Pulmonary artery endothelial cell (primary cell): Measurements from ENCODE around the gene KCTD13. TPM values are rescaled to one million over a fixed set of nuclear protein-coding genes. Genes with fewer than 3 reads are reported as not detected.
"Not testable (repeated sequence)": the region's sequence is repeated elsewhere in the genome, so short reads cannot be mapped to it uniquely, and the experiment has no call there.

ENCODE experiments used
- DNase-seq: peaks from one replicate; pipeline ENCODE4 v3.0.0-alpha.2; 2011; ENCODE audit warnings: low read depth, low spot score
- total RNA-seq: library from RNA; depleted of rRNA; stranded (reverse); fragments of >200 nt; gene quantifications from 2 replicates; pipeline ENCODE4 v1.2.3, GENCODE V29; 2014

The KCTD13 gene, protein sequence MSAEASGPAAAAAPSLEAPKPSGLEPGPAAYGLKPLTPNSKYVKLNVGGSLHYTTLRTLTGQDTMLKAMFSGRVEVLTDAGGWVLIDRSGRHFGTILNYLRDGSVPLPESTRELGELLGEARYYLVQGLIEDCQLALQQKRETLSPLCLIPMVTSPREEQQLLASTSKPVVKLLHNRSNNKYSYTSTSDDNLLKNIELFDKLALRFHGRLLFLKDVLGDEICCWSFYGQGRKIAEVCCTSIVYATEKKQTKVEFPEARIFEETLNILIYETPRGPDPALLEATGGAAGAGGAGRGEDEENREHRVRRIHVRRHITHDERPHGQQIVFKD
- total RNA-seq: 4.4 and 4.8 TPM in 2 replicates

DNA sequence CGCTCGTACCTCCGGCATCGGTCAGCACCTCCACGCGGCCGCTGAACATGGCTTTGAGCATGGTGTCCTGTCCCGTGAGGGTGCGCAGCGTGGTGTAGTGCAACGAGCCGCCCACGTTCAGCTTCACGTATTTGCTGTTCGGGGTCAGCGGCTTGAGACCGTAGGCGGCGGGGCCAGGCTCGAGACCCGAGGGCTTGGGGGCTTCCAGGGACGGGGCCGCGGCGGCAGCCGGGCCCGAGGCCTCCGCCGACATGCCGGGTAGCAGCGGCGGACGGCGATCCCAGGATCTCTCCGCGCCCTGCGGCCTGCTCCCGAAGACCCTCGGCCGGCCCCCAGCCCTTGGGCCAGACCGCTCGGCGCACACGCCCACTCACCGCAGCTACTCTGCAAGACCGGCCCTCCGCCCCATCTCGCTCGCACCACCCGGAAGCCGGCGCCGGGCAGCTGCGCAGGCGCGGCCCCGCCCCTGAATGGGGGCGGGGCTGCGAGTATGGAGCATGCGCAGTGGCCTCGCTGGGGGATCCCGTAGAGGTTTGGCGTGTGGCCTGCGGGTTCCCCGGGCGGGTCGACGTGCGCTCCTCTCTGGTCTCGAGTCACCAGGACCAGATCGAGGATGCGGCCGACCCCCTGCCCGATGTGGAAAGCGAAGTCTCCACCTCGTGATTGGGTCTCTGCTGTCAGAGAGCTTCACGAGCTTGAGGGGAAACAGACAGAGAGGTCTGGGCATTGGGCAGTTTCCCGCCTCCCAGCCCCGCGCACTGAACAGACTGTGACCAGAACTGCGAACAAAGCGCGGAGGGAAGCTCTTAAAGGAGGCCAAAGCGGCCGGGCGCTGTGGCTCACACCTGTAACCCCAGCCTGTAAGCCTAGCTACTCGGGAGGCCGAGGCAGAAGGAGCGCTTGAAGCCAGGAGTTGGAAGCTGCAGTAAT is at the start of gene KCTD13:
TSS of gene KCTD13 (minus strand) at position 446 of the 930 bp plus-strand sequence. CDS start at position 253, 193 bp downstream.
- no peak for DNase-seq

DNA sequence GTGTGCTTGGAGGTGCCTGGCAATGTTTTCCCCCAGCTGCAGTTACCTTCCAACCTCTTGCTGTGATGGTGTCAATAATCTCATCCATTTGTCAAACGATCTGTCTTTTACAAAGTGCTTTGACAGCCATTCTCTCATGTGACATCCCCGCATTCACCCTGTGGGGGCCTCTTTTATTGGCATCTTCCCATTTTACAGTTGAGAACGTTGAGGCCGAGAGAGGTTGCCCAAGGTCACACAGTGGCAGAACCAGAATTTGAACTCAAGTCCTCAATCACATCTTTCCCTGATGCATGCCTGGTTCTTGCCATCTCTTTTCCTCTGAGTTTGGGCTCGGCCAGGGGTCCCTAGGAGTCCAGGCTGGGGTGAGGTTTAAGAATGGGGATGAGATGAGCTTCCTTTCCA is 49.1 kb upstream of the KCTD13 start:
- DNase-seq: no peak

DNA sequence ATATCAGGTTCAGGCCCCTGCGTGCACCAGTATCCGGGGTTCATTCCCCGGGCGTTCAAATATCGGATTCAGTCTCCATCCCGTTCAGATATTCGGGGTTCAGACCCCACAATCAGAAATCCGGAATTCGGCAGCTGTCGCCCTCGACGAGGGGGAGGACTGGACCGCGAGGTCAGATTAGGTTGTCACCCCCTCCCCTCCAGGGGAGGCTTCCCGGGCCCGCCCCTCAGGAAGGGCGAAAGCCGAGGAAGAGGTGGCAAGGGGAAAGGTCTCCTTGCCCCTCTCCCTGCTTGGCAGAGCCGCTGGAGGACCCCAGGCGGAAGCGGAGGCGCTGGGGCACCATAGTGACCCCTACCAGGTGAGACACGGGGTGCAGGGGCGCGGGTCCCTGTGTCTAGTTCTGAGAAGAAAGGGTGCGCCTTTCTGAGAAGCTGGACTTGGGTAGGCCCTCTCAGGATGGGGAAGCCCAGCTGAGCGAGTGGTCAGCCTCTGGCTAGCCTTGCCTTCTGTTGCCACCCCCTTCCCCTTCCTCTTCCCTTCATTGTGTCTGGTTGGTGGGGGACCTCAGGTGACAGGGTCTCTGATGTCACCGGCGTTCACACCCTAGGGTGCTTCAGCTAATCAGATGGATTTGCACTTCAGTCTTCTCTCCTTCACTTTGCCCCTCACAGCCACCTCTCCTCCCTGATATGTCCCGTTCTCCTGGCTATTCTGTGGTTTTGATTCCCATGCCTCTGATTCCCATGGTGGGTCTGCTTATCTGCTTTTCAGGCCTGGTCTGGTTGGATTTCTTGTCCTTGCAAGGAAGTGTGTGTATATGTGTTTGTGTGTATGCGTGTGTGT is 48.5 kb upstream of the KCTD13 start:
- peak; percentile 67 for DNase-seq

DNA sequence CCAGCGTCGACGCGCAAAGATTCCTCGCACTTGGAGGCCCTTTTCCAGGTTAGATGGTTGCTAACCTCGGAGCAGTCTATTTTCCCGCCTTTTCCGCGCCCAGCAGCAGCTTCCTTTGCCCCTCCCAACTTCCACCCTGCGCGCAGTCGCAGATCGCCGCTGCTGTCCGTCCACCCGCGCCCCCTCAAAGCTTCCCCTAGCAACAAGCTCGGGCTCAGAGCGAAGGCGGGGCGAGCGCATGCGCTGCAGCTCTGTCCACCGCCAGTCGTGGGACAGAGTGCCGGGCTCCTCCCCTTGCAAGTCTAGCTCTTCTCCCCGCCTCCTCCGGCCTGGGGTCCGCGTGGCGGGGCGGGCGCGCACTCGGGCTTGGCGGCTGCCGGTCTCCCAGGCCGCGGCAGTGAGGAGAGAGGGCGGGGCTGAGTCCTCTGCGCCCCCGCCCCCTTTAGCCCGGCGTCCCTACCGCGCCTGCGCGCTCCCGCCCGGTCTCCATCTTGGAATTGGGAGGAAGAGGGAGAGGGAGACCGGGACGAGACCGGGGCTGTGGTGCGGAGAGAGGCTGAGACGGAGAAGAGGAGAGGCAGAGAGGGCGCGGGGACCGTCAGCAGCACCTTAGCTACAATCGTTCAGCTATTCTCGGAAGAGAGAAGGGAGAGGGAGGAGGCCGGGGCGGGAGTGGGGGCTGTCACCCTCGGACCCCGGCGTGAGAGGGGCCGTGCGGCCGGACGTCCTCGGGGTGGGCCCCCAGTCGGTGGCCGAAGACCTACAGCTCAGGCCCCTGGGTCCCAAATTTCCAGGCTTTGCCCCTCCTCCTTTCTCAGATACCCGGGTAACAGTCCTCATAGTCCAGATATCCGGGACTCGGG is 47.6 kb upstream of the KCTD13 start, which contains the start of gene TAOK2:
TSS of gene TAOK2 (plus strand) at position 485 of the 863 bp plus-strand sequence. CDS start 3,905 bp downstream, outside the sequence.
- peak; percentile 97 for DNase-seq

DNA sequence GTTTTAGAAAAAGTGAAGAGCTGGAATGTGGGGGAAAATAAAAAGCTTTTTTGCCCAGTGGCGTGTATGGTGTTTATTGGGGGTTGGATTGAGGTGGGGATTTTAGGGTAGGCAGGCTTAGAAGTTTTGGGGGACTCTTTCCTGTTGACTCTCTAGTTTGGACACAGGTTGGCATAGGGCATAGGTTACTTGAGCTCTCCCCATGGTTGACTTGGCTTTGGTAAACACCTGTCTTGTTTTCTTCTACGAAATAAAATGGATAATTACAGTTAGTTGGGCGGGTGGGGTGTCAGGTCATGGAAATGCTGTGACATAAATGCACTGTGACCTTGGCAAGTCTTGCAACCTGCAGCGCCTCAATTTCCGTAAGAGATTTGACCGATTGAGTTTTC is 47.0 kb upstream of the KCTD13 start:
- DNase-seq: no peak

DNA sequence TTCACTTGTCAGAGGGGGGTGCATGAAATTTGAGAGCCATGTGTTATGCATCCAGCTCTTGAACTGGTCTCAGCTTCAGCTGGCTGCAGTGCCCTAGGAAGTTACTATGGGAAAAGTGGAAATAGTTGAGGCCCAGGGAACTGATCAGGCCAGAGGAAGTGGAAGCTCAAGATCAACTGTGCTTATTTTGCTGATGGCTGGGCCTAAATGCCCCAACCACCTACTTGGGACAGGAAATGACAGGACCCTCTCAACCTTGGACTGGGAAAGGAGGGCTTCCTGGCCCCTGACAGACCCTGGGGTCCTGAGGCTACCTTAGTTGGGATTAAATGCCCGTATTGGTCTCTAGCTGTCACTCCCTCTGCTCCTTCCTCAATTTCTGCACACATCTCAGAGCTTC is 46.5 kb upstream of the KCTD13 start:
- no peak for DNase-seq

DNA sequence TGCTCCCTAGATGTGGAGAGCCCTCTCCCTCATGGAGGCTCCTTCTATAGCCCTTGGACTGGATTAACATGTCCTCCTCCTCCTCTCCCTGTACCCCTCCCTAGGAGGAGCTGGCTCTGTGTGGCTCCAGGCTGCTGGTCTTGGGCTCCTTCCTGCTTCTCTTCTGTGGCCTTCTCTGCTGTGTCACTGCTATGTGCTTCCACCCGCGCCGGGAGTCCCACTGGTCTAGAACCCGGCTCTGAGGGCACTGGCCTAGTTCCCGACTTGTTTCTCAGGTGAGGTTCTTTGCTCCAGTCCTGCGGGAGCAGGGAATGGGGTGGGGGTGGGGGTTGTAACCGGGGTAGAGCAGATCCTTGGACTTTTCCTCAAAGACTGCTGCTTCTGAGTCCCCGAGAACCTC is 45.3 kb upstream of the KCTD13 start:
- no peak for DNase-seq

DNA sequence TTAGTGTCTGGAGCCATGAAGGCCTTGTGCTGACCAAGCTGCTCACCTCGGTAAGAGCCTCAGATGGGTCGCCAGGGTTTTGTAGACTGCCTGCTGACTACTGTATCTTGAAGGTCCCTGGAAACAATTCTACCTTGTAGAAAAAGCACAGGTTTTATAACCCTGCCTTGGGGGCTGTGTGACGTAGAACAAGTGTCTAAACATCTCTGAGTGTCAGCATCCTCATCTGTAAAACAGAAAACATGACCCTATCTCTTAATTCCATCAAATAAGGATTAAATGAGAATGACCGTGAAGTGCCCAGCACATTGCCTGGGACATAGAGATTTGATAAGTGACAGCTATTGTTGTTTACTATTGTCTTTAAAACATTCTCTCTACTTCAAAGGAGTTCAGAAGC is 42.2 kb upstream of the KCTD13 start:
- no peak for DNase-seq

DNA sequence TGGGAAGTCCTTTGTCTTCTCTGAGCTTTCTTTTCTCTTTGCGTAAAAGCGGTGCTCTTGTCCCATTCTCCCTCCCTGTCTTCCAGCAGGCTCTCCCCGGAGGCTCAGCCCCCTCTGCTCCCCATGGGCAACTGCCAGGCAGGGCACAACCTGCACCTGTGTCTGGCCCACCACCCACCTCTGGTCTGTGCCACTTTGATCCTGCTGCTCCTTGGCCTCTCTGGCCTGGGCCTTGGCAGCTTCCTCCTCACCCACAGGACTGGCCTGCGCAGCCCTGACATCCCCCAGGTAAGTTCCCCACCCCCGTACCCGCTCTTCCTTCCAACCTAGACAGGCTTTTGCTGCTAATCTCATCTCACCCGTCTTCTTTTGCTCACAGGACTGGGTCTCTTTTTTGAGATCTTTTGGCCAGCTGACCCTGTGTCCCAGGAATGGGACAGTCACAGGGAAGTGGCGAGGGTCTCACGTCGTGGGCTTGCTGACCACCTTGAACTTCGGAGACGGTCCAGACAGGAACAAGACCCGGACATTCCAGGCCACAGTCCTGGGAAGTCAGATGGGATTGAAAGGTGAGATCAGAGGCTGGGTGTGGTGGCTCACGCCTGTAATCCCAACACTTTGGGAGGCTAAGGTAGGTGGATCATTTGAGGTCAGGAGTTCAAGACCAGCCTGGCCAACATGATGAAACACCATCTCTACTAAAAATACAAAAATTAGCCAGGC is 37.2 kb upstream of the KCTD13 start:
- no peak for DNase-seq

DNA sequence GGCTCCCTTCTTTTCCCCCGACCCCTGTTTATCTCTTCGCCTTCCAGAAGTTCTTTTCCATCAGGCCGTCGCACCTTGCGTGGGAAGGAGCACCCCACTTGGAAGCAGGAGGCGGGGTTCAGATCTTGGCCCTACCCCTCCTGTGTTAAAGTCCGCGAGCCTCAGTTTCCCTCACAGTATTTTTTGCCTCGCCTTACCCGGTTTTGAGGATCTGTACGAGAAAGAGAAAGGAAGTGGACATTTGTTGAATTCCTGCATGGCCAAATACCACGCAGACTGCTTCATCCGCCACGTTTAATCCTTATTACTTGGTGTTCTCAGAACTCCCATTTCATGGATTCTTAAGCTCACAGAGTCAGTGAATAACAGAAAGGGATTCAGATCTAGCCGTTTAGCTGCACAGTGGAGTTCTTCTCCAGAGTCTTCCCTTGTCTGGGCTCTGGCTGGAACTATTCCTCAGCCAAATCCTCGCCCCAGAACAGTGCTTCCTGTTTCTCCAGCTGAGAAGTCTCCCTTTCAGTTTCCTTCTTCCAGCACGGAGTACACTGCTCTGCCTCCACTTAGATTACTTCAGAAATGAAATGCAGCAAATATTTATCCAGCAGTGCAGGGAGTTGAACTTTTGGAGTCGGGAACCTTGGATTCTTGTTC is 36.4 kb upstream of the KCTD13 start:
- DNase-seq: no peak

DNA sequence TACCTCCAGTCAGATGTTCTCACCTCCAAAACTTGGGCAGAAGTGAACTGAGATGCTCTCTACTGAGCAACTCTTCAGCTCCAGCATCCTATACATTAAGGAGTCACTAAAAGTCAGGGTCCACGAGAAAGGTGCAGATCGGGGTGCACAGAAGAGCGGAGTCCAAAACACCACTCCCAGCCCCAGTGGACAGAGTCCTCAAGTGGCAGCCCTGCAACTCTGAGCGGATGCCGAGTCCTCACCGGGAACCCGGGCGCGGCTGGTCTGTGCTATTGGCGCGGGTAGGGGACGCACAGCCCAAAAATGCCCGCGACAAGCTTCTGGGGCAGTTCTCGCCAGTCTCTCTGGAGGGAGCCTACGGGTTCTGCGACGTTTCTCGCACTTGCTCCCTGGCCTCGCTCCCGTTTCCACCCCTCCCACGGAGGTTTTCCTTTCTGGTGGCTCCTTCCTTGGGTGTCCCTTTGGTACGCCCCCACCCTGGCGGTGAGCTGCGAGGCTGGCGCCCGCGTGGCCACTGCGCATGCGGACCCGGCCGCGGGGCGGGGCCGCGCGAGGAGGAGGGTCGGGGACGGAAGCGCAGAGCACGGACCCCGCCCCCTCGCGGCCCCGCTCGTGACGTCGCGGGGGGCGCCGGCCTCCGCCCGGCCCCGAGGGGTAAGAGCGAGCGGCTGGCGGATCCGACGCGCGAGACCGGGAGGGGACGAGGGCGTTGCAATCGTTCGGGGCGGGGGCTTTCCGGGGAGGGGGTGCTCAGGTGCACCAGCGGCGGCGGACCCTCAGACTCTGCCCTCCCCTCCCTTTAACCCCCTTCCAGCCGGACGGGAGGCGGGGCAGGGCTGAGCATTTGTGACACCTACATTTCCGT is 35.7 kb upstream of the KCTD13 start, which contains the start of gene TMEM219:
TSS of gene TMEM219 (plus strand) at position 601 of the 865 bp plus-strand sequence. CDS start 1,065 bp downstream, outside the sequence.
- no peak for DNase-seq

DNA sequence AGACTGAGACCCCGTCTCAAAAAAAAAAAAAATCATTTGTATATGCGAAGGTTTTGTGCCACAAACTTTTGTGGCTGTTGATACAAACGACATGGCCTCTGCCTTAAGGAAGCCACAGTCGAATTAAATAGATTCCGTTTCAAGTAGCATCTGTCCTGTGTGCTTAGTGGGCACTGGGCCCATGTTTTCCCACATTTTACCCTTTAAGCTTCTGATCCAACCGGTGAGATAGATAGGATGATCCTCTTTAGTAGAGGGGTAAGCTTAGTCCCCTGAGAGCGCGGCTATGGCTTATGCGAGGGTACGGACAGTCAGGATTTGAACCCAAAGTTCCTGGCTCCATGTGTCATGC is 35.1 kb upstream of the KCTD13 start:
- no peak for DNase-seq

DNA sequence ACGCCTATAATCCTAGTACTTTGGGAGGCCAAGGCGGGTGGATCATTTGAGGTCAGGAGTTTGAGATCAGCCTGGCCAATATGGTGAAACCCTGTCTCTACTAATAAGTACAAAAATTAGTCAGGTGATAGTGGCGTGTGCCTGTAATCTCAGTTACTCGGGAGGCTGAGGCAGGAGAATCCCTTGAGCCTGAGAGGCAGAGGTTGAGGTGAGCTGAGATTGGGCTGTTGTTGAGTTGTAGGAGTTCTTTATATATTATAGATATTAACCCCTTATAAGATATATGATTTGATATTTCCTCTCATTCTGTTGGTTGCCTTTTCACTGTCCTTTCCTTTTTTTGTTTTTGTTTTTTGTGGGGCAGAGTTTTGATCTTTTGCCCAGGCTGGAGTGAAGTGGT is 33.8 kb upstream of the KCTD13 start:
- not testable (repeated sequence) for DNase-seq

DNA sequence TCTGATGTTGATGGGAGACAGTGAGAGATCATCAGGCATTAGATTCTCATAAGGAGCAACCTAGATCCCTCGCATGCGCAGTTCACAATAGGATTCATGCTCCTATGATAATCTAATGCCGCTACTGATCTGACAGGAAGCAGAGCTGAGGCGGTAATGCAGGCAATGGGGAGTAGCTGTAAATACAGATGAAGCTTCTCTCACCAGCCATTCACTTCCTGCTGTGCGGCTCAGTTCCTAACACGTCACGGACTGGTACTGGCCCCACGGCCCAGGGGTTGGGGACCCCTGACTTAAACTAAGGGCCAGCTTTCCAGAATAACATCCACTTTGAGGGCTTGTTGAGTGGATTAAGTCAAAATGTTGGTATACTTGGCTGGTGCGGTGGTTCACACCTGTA is 33.3 kb upstream of the KCTD13 start:
- no peak for DNase-seq

DNA sequence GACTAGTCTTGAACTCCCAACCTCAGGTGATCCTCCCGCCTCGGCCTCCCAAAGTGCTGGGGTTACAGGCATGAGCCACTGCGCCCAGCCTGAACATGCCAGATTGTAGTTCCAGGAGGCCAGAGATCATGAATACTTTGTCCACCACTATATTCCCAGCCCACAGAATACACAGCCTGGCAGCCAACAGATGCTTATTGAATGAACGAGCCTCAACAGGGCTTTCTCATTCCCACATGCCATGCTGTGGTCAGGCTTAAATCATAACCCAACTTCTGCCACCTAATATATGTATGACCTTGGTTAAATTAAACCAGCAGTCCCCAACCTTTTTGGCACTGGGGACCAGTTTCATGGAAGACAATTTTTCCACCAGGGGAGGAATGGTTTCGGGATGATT is 32.7 kb upstream of the KCTD13 start:
- no peak for DNase-seq

DNA sequence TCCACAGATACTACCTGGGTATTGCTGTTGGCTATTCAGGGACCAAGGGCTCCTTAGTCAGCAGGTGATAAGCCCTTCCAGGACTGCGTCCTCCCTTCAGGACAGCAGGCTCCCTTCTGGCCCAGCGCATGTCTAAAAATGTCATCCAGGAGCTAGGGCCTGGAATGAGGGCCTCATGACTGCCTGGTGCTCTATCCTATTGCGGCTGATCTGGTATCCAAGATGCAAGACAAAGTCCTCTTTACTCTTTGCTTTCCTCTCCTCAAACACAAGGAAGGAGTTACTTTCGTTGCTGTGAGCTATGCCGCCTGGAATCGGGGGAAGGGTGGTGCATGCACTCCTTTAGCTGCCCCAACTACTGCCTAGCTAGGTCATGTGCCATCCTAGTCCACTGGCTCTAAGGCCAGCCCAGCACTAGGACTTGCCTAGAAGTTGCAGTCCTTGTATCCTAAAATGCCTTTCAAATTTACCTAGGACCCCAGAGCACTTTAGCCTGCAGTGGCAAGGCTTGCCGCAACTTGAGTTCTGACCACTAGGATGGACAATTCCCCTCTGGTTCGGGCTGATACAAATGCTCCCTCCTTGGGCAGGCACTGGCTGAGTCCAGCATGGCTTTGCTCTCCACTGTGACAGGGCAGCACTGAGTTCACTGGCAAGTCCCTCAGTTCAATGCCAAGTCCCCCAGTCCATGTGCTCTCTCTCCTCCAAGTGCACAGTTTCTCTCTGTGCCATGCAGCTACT is 25.8 kb upstream of the KCTD13 start:
- no peak for DNase-seq

DNA sequence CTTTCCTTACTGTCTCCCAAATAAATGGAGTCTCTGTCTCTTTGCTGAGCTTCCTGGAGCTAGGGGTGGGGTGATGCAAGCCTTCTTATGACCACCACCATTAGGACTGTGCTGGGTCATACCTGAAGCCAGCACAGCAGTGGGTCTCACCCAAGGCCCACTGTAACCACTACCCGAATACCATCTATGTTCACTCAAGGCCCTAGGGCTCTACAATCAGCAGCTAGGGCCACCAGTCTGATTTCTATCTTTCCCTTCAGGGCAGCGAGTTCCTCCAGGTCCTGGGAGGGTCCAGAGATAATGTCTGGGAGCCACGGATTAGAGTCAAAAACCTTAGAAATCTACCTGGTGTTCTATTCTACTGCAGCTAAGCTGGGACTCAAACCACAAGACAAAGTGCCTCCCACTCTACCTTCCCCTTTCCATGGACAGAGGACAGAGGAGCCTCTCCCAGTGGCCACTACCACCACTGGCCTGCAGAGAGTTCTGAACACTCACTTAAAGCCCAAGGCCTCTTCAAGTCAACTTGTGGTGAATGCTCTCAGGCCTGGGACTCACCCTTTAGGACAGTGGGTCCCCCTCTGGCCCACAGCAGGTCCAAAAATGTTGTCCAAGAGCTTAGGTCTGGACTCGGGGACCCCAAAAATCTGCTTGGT is 24.9 kb upstream of the KCTD13 start:
- no peak for DNase-seq
